Upper lobe of left lung (tissue), 4 donors: ENCODE results near the gene TMEM229B.

ENCODE experiments used
- POLR2A ChIP-seq, 4 donors: fragments of 450-650 bp; IDR thresholded peaks; one replicate each; pipeline ENCODE4 v1.5.1; 2016 to 2017; ENCODE audit warnings: antibody characterized with exemption in 4 of 4, mild to moderate bottlenecking in 2 of 4
- POLR2AphosphoS5 ChIP-seq, 2 donors: sonication (generic); formaldehyde crosslinking; IDR thresholded peaks; one replicate each; pipeline ENCODE4 v1.5.1; 2017; ENCODE audit warnings: antibody characterized with exemption in 2 of 2
- TF ChIP-seq, protein P1 (sequence below), 6 experiments: fragments of 450-650 bp in 4 of 6; fragments of 200-600 bp in 2 of 6; sonication (generic) in 2 of 6; IDR thresholded peaks; one replicate each; pipeline ENCODE4 v1.5.1; 2016 to 2019; ENCODE audit warnings: antibody characterized with exemption in 6 of 6

DNA sequence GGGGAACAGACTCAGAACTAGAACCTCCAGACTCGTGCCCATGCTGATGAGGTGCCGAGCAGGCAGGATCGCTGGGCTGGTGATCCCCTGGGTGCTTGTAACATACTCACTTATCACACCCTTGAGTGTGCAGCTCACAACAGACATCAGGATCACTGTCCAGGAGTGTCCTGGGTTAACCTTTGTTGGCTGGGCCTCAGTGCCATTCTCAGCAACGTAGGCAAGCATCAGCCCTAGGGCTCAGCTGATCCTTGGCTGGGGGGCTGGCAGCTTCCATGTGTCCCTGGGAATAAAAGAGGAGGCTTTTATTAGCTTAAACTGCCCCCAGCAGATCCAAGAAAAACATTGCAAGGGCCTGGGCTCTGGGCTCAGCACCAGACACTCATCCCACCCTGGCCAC, 1.6 kb downstream of the TMEM229B start:
- TF ChIP-seq POLR2AphosphoS5 (IDR thresholded peaks at IDR 0.05) (no peak), POLR2A (IDR thresholded peaks at IDR 0.05) (no peak)
- TF ChIP-seq, protein P1, sequence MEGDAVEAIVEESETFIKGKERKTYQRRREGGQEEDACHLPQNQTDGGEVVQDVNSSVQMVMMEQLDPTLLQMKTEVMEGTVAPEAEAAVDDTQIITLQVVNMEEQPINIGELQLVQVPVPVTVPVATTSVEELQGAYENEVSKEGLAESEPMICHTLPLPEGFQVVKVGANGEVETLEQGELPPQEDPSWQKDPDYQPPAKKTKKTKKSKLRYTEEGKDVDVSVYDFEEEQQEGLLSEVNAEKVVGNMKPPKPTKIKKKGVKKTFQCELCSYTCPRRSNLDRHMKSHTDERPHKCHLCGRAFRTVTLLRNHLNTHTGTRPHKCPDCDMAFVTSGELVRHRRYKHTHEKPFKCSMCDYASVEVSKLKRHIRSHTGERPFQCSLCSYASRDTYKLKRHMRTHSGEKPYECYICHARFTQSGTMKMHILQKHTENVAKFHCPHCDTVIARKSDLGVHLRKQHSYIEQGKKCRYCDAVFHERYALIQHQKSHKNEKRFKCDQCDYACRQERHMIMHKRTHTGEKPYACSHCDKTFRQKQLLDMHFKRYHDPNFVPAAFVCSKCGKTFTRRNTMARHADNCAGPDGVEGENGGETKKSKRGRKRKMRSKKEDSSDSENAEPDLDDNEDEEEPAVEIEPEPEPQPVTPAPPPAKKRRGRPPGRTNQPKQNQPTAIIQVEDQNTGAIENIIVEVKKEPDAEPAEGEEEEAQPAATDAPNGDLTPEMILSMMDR (IDR thresholded peaks at IDR 0.05), result no peak
